Right atrium auricular region (tissue), 2 donors: ENCODE measurements around the gene CDK14. TPM values are rescaled to one million over a fixed set of nuclear protein-coding genes. Genes with fewer than 3 reads are reported as not detected.
"Not testable (repeated sequence)": the region's sequence is repeated elsewhere in the genome, so short reads cannot be mapped to it uniquely, and the experiment has no call there.

Experiments
- DNase-seq: peaks from one replicate; pipeline ENCODE4 v3.0.0-alpha.2; 2019; ENCODE audit warnings: low spot score
- H3K27ac ChIP-seq, 2 donors: fragments of 200-600 bp; sonication (generic); 1 replicate in 1 of 2; 2 replicates in 1 of 2; pipeline ENCODE4 v1.5.1; 2016 to 2019
- H3K27me3 ChIP-seq, 2 donors: fragments of 200-600 bp; sonication (generic); one replicate each; pipeline versions ENCODE4 v1.5.1 to v1.6.0; 2017 to 2019
- H3K36me3 ChIP-seq: fragments of 200-600 bp; sonication (generic); one replicate; pipeline ENCODE4 v1.5.1; 2016
- H3K4me1 ChIP-seq, 2 donors: fragments of 200-600 bp; sonication (generic); one replicate each; pipeline versions ENCODE4 v1.5.1 to v1.6.0; 2017 to 2019
- H3K4me3 ChIP-seq, 2 donors: fragments of 200-600 bp; sonication (generic); 1 replicate in 1 of 2; 2 replicates in 1 of 2; pipeline ENCODE4 v1.5.1; 2017 to 2019; ENCODE audit warnings: mild to moderate bottlenecking in 1 of 2, moderate library complexity in 1 of 2
- H3K9me3 ChIP-seq, 2 donors: fragments of 200-600 bp; sonication (generic); one replicate each; pipeline ENCODE4 v1.5.1; 2019
- total RNA-seq, 2 donors: library from RNA; depleted of rRNA; stranded (reverse); fragments of >200 nt; gene quantifications; one replicate each; pipeline ENCODE4 v1.1.0, GENCODE V29; 2016
- TF ChIP-seq, protein P1 (sequence below), 2 donors: fragments of 200-600 bp; sonication (generic); IDR thresholded peaks; one replicate each; pipeline ENCODE4 v1.5.1; 2019; ENCODE audit warnings: antibody characterized with exemption in 2 of 2

CDK14 gene
- total RNA-seq, 2 donors from 2014 or later, result 21.5 to 37.9 TPM

DNA sequence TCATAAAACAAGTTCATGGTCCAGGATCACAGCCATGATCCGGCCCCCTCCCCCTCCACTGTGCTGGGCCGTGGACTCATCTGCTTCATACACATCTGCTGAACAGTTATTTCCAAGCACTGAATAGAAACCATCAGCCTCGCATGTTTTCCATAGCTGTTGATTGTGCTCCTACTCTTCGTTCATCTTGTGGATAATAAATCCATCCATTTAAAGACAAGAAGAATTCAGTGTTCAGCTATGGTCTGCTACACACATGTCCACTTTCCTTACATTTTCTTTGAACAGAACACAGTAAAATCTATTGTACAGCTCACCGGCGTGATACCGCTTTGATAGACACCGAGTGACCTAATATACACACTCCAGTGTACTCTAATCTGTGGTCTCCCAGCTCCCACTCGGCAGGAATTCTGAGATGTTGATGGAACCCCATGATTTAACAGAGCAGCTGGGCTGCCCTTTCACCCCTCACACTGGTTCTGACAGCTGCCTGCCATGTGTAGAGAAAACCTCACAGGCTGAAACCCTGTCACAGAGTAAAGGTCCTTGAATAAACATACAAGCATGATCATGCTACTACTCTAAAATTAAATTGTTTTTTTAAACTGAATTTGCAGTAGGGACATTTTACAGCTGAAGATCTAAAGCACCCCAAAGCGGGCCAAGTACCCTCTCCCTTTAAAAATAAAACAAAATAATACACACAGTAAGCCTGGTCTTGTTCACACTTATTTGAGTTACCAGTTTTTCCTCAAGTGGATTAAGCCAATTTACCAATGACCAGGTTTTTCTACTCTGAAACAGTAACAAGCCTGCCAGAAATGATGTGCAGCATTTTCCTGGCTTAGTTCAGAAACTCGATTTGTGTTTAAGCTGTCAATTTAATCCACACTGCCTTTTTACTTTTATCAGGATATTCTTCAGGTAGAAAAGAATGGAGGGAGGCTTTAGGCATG is 573.0 kb downstream of the CDK14 start:
- H3K4me1 ChIP-seq, result peaks cover 0 to 18% of the 10 kb centered on the region in 2 donors
- no peaks in the 10 kb centered on the region for H3K27me3 ChIP-seq
- no peaks in the 10 kb centered on the region for H3K36me3 ChIP-seq
- no peak overlapping the region for H3K27ac ChIP-seq
- H3K9me3 ChIP-seq, result no peaks in the 10 kb centered on the region
- TF ChIP-seq, protein P1, sequence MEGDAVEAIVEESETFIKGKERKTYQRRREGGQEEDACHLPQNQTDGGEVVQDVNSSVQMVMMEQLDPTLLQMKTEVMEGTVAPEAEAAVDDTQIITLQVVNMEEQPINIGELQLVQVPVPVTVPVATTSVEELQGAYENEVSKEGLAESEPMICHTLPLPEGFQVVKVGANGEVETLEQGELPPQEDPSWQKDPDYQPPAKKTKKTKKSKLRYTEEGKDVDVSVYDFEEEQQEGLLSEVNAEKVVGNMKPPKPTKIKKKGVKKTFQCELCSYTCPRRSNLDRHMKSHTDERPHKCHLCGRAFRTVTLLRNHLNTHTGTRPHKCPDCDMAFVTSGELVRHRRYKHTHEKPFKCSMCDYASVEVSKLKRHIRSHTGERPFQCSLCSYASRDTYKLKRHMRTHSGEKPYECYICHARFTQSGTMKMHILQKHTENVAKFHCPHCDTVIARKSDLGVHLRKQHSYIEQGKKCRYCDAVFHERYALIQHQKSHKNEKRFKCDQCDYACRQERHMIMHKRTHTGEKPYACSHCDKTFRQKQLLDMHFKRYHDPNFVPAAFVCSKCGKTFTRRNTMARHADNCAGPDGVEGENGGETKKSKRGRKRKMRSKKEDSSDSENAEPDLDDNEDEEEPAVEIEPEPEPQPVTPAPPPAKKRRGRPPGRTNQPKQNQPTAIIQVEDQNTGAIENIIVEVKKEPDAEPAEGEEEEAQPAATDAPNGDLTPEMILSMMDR (IDR thresholded peaks at IDR 0.05), result no peak
- H3K4me3 ChIP-seq, result no peak overlapping the region
- no peak for DNase-seq

DNA sequence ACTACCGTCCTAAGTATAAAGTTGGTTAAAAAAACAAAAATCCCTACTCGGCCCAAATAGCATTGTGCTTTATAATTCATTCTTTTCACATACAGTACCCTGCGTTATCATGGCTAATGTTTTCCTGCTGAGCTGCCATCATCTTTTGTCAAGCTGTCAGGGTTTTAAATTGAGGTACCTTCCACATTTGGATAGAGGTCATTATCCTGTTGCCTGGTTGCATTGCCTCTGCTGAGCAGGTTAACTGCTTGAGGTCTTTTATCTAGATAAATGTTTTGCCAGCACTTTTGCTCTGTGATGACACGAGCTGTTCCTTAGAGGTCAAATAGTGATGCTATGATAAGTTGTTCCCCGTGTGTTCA is 573.7 kb downstream of the CDK14 start:
- Histone ChIP-seq H3K36me3 (no peaks in the 10 kb centered on the region), H3K4me1 (peaks cover 0 to 14% of the 10 kb centered on the region in 2 donors), H3K9me3 (no peaks in the 10 kb centered on the region), H3K27ac (no peak overlapping the region), H3K27me3 (no peaks in the 10 kb centered on the region), H3K4me3 (no peak overlapping the region)
- no peak for DNase-seq
- TF ChIP-seq, protein P1 (IDR thresholded peaks at IDR 0.05), result no peak

DNA sequence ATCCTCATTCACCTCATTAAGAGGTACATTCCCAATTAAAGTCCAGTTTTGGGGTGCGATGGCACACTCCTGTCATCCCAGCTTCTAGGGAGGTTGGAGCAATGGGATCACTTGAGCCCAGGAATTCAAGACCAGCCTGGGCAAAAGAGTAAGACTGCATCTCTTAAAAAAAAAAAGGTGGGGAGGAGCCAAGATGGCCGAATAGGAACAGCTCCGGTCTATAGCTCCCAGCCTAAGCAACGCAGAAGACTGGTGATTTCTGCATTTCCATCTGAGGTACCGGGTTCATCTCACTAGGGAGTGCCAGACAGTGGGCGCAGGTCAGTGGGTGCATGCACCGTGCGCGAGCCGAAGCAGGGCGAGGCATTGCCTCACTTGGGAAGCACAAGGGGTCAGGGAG is 577.1 kb downstream of the CDK14 start:
- not testable (repeated sequence) for H3K27me3 ChIP-seq, H3K36me3 ChIP-seq, H3K9me3 ChIP-seq, H3K4me3 ChIP-seq, DNase-seq, H3K4me1 ChIP-seq, H3K27ac ChIP-seq

DNA sequence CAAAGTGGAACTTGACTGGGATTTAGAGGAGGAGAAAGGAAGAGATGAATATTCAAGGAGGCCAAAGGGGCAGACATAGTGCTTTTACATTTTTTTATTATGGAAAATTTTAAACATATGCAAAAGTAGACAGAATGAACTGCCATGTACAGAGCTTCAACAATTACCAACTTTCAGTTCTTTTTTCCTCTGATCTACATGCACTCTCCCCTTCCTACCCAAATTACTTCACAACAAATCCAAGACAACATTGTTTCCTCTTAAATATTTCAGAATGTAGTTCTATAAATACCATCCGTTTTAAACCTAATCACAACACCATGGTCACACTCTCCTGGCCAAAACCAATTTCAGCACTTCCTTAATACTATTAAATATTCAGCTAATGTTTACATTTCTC is 584.6 kb downstream of the CDK14 start:
- no peak for DNase-seq
- no peak overlapping the region for H3K4me3 ChIP-seq
- H3K9me3 ChIP-seq, result no peaks in the 10 kb centered on the region
- no peaks in the 10 kb centered on the region for H3K36me3 ChIP-seq
- TF ChIP-seq, protein P1 (IDR thresholded peaks at IDR 0.05), result no peak
- H3K4me1 ChIP-seq, result no peaks in the 10 kb centered on the region
- H3K27me3 ChIP-seq, result no peaks in the 10 kb centered on the region
- no peak overlapping the region for H3K27ac ChIP-seq

DNA sequence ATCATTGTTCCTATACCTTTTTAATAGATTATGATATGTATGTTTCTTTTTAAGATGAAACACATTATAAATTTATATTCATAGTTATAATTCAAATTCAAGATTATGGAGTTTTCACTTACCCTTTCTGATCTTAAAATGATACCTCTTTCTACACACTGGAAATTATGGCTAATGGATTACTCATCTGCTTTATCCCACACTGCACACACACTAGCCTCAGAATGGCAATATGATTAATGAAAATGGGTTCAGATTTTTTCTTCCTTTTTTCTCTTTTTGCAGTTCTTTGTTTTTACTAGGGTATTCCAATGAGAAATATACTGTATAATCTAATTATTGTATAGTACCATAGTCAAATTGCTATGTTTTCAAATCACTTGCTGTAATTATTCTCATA is 585.8 kb downstream of the CDK14 start:
- no peaks in the 10 kb centered on the region for H3K36me3 ChIP-seq
- no peak overlapping the region for H3K4me3 ChIP-seq
- no peak overlapping the region for H3K27ac ChIP-seq
- TF ChIP-seq, protein P1 (IDR thresholded peaks at IDR 0.05), result no peak
- DNase-seq, result no peak
- no peaks in the 10 kb centered on the region for H3K4me1 ChIP-seq
- no peaks in the 10 kb centered on the region for H3K9me3 ChIP-seq
- no peaks in the 10 kb centered on the region for H3K27me3 ChIP-seq

DNA sequence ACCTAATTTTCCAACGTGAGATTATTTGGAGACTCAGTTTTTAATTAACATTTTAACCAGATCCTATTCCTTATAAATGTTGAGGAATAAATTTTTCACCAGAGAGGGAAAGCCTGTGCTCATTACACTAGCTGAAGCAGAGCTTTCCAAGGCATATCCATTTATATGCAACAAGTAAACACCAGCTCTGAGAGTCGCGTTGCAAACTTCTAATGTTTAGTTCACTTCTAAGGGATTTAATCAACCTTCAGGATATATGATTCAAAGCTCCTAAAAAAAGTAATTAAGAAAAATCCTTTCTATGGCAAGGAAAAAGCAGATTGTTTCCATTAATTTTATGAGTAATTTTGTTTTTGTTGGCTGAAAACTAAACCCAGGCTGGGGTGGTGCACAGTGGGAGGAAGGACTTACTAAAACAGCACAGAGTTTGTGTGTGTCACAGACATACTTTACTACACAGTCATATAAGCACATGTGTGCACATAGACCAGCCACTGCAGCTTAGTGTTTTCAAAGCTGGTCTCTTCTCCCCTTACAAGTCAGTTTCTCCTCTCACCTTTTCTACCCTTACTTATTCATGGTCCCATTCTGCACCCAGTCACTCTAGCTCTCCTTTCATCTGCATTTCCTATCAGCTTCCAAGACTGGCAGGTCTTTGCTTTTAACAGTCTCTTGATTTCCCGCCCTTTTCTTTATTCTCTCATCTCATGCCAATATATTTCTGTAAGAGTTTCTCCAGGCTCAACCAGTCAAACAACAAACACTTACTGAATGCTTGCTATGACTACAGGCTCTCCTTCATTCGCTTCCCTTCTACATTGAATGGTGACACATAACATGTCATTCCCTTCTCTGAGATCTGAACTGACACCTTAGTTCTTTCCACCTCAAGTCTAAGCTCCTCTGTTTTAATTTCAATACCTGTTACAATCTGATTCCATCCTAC is 587.0 kb downstream of the CDK14 start:
- Histone ChIP-seq H3K4me3 (no peak overlapping the region), H3K27ac (no peak overlapping the region), H3K27me3 (no peaks in the 10 kb centered on the region), H3K9me3 (no peaks in the 10 kb centered on the region), H3K4me1 (no peaks in the 10 kb centered on the region), H3K36me3 (no peaks in the 10 kb centered on the region)
- TF ChIP-seq, protein P1 (IDR thresholded peaks at IDR 0.05), result no peak
- no peak for DNase-seq
